Amniotic epithelial cell (primary cell): Measurements from ENCODE around the gene ZNF26.

Source experiments
- DNase-seq: peaks from one replicate; pipeline ENCODE4 v3.0.0-alpha.2; 2010; ENCODE audit warnings: low read depth

The ZNF26 gene

GRCh38 chr12:133063556-133063955 lies 77.4 kb downstream of the ZNF26 start:
- no peak for DNase-seq

DNA sequence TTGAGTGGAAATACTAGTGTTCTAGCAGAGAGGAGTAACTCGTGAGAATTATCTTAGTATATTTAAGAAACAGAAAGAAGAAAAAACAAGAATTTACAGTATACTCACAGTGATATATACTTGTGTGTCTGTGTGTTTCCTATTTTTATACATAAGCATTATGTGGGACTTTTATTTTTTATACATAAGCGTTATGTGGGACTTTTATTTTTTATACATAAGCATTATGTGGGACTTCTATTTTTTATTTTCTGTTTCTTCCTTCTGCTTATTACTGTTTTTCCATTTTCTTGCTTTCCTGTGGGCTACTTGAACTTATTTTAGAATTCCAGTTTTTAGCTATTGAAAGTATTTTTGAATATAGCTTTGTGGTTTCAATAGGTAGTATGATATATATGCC lies 87.7 kb downstream of the ZNF26 start:
- no peak for DNase-seq
